ENCODE data around the gene CYB5D1.

GRCh38 chr17:7888184-7888920 lies 30.5 kb downstream of the CYB5D1 start, which contains the start of gene CHD3:
- TF ChIP-seq POLR2A (IDR thresholded peaks at IDR 0.05): no peak
- TF ChIP-seq POLR2AphosphoS5 (IDR thresholded peaks at IDR 0.05; ENCODE audit: insufficient read depth in 1 of 2, low read depth in 1 of 2): no peak
- no peak for TF ChIP-seq CTCF (IDR thresholded peaks at IDR 0.05)

All from vagina (tissue), 2 donors.